HG02973 (cell line): ENCODE results near the gene NEDD8.
"Not testable (repeated sequence)": the region's sequence is repeated elsewhere in the genome, so short reads cannot be mapped to it uniquely, and the experiment has no call there.

Source experiments
- ATAC-seq: cut with Tn5 transposase; IDR thresholded peaks from one replicate; pipeline ENCODE4 v1.9.1; 2021; ENCODE audit warnings: moderate library complexity; ENCODE audit not compliant: unreplicated experiment

The NEDD8 gene

DNA sequence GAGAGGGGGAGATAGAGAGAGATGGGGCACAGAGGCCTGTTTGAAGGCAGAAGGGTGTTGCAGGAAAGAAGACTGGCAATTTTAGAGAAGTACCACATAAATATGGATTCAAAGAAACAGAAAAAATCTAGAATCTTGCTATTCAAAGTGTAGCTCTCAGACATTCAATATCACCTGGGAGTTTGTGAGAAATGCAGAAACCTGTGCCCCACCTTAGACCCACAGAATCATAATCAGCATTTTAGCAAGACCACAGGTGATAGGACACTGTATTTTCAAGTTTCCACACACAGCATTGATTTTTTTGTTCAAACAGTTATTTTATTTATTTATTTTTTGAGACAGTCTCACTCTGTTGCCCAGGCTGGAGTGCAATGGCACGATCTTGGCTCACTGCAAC, 3.3 kb downstream of the NEDD8 start:
- no peak for ATAC-seq

DNA sequence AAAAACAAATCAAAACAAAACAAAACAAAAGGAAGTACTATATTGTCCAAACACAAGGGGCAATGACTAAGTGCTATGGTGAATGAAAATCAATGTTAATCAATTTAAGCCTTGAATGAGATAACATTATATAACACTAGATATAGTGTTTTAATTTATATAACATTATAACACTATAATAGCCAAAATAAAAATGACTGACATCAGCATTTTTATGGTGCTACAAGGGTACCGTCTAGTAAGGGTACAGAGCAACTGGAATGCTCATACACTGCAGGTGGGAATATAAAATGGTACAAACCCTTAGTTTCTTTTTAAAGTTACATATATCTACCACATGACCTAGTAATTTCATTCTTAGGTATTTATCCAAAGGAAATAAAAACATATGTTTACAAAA, 5.7 kb downstream of the NEDD8 start:
- no peak for ATAC-seq

DNA sequence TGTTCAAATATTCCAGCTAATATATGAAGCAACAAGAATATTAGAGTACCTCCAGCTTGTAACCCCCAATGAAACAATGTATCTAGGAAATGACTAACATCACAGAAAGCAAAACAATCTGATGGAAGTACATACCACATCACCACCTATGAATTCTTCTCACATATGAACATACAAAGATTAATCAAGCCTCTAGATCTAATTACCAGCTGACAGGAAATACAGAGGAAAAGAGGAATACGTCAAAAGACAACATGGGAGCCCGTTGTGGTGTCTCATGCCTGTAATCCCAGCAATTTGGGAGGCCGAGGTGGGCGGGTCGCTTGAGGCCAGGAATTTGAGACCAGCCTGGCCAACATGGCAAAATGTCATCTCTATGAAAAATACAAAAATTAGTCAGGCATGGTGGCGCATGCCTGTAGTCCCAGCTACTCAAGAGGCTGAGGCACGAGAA, 7.5 kb downstream of the NEDD8 start:
- no peak for ATAC-seq

DNA sequence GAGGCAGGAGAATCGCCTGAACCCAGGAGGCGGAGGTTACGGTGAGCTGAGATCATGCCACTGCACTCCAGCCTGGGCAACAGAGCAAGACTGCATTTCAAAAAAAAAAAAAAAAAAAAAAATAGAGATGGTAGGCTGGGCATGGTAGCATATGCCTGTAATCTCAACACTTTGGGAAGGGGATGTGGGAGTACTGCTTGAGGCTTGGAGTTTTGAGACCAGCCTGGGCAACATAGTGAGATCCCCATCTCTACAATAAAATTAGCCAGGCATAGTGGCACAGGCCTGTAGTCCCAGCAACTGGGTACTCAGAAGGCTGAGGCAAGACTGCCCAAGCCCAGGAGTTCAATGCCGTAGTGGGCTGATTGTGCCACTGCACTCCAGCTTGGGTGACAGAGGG, 9.2 kb downstream of the NEDD8 start:
- ATAC-seq = not testable (repeated sequence)

DNA sequence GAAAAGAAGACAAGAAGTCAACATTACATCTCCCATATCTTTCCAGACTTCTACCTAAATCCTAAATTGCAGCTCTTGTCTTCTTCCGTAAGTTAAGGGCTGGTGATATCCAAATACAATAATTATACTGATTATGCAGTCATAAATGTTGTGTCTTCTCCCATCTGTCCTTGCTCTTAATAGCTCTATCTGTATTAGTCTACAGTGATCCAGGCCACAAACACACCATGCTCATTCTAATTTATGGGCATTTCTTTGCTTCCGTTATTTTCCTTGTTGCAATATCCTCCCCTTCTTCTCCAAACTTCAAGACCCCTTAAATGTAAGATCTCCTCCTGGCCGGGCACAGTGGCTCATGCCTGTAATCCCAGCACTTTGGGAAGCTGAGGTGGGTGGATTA, 12.6 kb downstream of the NEDD8 start:
- no peak for ATAC-seq

DNA sequence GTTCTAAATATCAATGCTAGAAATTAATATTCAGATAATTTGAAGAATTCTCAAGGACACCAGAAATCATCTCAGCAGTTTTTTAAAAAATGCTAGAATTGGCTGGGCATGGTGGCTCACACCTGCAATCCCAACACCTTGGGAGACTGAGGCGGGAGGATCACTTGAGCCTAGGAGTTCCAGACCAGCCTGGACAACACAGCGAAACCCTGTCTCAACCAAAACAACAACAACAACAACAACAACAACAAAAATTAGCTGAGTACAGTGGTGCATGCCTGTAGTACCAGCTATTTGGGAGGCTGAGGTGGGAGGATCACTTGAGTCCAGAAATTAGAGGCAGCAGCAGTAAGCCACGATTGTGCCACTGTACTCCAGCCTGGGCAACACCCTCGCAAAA, 13.1 kb downstream of the NEDD8 start:
- ATAC-seq = no peak

DNA sequence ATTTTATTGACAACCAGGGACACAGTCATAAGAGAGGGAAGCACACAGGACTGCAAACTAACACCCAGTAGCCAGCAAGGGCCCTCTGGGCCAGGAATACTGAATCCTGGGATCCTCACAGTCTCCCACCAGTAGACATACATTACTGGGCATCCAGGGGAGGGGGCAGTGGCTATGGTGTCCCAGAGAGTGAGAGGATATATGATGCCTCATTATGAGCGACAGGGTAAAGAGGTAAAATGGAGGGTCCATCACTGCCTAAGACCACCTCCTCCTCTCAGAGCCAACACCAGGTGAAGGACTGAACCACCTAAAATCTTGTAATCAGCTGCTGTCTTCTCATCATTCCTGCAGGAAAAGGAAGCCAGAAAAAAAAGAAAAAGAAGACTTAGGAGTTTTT, 15.3 kb downstream of the NEDD8 start:
- not testable (repeated sequence) for ATAC-seq

DNA sequence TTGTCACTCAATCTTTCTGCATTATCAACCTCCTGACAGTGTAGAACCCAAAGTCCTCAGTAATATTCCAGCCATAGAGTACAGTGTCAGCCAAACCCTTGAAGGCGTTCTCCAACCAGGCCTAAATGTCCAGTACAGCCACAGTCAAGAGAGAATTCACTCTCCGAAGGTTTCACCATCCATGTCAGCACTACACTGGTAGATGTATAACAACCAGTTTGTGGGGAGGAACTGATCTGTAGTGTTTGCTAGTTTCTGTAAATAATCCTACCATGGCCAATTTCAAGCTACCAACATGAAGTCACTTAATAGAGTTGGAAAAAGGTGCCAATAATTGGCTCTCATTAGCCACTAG, 15.8 kb downstream of the NEDD8 start:
- ATAC-seq = no peak

DNA sequence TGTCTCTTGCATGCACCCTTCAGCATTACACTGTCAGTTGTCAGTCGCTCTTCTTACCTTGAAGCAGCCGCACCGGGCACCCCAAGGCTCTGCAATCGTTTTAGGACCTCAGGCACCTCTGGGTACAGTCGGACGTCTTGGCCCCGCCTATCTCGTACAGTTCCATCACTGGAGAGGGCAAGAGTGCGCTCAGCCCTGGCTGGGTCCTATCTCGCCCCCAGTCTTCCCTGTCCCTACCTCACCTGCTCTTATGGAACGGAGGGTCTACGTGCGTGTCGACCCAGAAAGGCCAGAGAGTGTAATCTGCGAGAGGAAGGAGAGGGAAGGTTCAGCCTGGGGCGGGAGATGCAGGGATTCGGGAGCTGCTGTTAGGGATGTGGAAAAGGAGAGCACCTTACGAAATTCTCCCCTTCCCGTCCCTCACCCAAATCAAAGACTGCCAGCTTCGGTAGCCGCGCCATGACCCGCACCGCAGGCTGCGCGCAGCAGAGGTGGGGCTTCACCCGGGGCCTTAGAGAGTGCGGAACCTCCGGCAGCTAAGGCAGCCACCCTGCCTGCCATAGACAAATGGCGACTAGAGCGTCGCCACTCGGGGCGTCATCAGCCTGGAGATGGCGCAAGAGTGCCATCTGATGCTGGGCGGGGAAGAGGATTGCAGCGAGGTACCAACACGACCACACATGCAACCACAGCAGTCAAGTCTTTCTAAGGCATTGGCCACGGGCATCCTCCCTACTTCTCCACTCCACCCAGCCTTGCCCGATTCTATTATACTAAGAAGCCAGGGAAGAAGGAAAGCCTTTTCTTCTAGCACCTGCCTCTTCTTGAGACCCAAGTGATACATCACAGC, 16.4 kb downstream of the NEDD8 start, which contains the start of gene MDP1:
TSS of gene MDP1 (minus strand) at position 572 of the 850 bp plus-strand sequence. CDS start at position 461, 111 bp downstream.
- ATAC-seq = peak; percentile 57

DNA sequence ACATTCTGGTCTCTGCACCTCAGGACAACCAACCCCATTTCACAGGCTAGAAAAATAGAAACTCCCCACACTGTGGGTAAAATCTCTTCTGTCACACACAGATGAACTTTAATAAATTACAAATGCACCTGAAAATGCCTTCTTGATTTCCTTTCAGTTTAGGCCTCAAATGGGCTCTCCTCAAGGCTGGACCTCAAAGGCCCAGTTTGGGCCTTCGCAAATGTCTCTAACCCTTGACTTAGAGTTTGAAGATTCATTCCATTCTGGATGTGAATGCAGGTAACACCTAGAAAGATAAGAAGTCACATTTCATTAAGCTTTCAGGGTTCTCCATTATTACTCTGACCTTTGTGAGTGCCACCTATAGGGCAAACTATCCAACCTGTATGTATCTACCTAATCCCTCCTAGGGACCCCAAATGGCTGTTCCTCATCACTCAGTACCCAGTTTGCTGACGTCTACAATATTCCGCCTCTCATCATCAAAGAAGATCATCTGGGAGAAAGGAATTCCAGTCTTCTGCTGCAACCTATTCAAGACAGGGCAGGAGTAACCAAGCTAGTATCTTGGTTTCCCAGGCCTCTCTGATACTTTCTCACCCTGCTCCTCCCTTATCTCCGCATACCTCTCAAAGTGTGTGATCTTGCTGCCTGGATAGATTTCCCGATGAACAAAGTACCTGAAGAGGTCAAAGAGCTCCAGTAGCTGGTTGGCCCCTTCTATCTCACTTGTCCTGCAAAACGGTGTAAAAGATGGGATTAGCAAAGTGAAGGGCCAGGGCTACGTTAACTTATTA, 18.1 kb downstream of the NEDD8 start:
- ATAC-seq = no peak

DNA sequence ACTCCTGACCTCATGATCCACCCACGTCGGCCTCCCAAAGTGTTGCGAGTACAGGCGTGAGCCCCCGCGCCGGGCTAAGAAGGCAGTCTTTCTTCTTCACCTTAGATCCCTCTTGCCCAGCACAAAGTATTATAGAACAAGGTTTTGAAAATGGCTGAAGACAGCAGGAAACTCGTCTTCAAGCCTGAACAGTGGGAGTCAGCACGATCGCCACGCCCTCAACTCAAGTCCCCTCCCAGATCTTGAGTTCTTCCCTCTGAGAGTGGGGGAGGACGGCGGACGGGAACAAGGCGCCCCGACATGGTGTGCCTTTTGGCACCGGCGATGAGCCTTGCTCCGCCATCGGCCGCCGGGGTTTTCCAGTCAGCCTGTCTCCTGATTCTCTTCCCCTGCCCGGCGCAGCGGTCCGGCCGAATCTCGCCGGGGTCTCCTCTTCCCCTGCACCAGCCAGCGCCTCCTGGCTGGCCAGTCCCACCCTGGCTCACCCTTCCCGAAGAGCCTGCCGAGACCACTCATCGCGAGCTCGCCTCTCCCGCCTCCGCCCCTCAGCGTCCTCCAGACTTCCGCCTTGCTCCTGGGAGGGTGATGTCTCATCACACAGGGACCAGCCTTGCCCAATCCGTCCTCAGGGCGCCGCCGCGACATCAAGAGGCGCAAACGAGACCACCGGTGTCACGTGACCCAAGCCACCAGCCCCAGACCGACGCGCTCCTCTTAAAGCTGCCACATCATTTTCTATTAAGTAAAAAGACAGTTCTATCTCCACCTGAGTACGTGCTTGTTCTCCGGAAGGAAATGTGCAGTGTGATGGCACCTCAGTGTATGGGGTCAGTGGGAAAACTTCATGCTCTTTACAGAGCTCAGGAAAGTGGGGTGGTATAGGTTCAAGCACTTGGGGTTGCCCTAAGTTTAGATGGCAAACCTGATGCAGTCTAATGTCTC, 19.0 kb downstream of the NEDD8 start, which contains the start of gene CHMP4A:
TSS of gene CHMP4A (minus strand) at position 565 of the 942 bp plus-strand sequence. CDS start at position 516, 49 bp downstream.
- peak; percentile 76 for ATAC-seq

DNA sequence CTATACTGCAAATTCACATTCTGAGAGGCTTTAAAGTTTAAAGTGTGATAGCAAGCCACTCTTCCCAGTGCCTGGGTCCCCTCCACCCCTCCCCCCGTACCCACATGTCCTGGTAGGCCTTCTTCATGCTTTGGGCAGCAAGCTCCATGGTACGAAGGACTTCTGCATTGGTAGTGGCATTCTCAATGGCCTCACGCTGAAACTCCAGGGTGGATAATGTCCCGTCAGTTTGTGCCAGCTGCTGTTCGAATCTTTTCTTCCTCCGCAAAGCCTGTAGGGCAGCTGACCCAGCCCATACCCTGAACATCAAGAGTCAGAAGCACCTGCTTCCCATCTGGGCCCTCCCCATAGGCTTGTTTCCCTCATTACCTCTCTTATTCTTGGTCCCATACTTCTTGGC, 20.9 kb downstream of the NEDD8 start:
- no peak for ATAC-seq

DNA sequence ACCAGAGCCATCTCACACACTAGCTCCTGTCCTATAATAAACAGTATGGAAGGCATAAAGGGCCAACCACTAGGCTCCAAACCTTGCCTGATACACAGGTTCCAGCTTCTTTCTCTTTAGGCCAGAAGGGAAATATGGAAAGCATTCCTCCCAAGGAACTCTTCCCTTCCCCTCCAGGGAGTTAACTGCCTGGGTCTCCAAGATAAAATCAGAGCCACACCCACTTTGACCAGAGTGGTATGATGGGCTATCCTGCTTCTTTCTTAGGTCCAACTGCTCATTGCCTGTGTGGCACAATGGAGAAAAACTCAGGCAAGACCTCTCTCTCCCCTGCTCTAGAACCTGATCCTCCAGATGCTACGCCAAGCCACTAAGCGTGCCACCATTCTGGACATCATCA, 24.5 kb downstream of the NEDD8 start:
- no peak for ATAC-seq

DNA sequence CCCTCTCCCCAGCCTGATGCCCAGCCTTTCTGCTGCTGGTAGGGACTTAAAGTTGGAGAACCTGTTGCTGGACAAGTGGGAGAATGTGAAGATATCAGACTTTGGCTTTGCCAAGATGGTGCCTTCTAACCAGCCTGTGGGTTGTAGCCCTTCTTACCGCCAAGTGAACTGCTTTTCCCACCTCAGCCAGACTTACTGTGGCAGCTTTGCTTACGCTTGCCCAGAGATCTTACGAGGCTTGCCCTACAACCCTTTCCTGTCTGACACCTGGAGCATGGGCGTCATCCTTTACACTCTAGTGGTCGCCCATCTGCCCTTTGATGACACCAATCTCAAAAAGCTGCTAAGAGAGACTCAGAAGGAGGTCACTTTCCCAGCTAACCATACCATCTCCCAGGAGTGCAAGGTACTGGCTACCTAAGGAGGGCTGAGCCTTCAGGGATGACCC, 25.0 kb downstream of the NEDD8 start:
- ATAC-seq = no peak

DNA sequence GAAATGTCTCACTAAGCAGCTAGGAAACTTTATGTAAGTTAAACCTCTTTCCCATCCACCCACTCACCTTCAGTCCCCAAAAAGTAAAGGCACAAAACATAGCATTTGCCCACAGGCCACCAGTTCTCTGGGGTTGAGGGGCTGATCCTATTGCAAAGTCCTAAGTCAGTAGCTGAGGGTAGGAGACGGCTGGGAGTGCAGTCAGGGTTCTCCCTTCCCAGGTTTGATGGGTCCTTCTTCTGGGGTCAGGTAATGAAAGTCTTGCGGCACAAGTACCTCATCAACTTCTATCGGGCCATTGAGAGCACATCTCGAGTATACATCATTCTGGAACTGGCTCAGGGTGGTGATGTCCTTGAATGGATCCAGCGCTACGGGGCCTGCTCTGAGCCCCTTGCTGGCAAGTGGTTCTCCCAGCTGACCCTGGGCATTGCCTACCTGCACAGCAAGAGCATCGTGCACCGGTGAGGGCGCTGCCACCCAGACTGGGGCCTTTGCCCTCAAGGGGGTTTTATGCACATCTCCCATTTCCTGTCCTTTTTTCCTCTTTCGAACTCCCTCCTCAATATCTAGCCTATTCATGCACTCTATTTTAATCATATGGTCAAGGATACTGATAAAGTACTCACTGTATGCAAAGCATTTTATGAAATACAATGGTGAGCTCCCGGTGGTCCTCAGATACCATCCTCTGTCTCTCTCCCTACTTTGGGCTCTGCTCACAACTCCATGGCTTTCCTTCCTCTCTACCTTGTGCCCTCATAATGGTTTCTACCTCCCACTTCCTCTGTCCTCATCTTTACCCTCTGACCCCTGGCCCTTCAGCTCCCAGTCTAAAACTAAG, 25.7 kb downstream of the NEDD8 start:
- no peak for ATAC-seq

DNA sequence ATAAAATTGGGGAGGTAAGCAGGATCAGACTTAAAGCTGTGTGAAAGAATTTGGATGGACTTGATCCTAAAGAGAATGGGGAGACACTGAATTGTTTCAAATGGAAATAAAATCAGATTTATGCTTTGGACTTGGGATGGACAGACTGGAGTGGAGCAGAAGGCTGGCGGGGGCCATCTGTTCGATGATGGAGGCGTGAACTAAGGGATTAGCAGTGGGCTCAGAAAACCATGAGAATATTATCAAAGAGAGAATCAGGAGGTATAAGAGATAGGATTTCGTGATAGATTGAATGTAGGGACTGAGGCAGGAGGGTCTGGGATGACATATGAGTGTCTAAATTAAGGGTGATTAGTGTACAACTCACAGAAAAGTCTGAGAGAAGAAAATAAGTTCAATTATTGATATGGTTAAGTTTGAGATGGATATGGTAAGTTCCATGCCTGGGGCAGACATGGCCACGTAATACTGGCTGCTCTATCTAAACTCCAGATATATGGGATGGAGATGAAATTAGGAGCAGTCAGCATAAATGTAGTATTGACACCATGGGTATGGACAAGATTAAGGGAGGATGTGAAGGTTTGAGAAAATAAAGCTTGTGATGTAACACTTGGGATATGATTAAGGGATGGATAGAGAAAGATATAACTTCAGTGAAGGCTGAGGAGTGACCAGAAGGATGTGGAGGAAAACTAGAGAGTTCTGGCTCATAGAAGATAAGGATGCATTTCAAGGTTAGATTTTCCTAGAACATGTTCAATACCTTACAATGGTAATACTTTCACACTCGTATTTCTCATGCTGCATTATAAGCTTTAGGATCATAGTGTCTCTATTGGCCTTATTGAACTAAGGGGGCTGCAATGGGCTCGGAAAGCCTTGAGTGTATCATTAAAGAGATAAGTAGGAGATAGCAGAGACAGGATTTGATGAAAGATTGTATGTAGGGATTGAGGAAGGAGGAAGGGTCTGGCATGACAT, 27.7 kb downstream of the NEDD8 start:
- ATAC-seq = no peak

DNA sequence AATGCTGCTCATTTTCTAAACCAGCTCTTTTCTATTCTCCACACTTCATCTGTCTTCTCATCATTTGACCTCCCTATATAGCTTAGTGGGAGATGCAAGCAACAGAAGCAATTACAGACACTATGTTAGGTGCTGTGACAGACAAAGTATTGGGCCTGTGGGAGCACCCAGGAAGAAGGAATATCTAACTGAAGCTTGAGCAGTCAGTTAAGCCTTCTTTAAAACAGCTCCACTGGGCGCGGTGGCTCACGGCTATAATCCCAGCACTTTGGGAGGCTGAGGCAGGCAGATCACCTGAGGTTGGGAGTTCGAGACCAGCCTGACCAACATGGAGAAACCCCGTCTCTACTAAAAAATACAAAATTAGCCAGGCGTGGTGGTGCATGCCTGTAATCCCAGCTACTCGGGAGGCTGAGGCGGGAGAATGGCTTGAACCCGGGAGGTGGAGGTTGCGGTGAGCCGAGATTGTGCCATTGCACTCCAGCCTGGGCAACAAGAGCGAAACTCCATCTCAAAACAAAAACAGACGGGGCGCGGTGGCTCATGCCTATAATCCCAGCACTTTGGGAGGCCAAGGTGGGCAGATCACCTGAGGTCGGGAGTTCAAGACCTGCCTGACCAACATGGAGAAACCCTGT, 28.8 kb downstream of the NEDD8 start:
- ATAC-seq = not testable (repeated sequence)

DNA sequence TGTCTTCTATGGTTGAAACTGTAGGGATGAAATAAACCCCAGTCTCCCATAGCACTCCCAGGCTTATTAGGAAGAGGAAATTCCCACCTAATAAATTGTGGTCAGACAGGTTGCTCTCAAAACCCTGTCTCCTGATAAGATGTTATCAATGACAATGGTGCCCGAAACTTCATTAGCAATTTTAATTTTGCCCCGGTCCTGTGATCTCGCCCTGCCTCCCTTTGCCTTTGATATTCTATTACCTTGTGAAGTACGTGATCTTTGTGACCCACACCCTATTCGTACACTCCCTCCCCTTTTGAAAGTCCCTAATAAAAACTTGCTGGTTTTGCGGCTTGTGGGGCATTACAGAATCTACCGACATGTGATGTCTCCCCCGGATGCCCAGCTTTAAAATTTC, 29.6 kb downstream of the NEDD8 start:
- ATAC-seq = not testable (repeated sequence)
